Left ventricle myocardium inferior (tissue), 1 donor: Measurements from ENCODE around the gene OR10G8. TPM values are rescaled to one million over a fixed set of nuclear protein-coding genes. Genes with fewer than 3 reads are reported as not detected.
A peak's percentile ranks its signal among the peaks of the same experiment; 100 is the strongest.

Experiments used
- DNase-seq: peaks from one replicate; pipeline ENCODE4 v3.0.0-alpha.2; 2020
- H3K27ac ChIP-seq: fragments of 200-600 bp; replicated peaks from 2 replicates; pipeline ENCODE4 v1.8.0; 2021
- H3K27me3 ChIP-seq: fragments of 200-600 bp; 2 replicates; pipeline ENCODE4 v1.8.0; 2021; ENCODE audit warnings: low read depth
- H3K36me3 ChIP-seq: fragments of 200-600 bp; 2 replicates; pipeline ENCODE4 v1.8.0; 2021
- H3K4me1 ChIP-seq: fragments of 200-600 bp; 2 replicates; pipeline ENCODE4 v1.8.0; 2021
- H3K4me3 ChIP-seq: fragments of 200-600 bp; 2 replicates; pipeline ENCODE4 v1.8.0; 2021; ENCODE audit warnings: mild to moderate bottlenecking, moderate library complexity
- H3K9me3 ChIP-seq: fragments of 200-600 bp; replicated peaks from 2 replicates; pipeline ENCODE4 v1.8.0; 2021
- intact Hi-C: fragments of 100-400 bp; cut with micrococcal nuclease; formaldehyde crosslinking; loops from one replicate; pipeline ENCODE4 v1.11.0; 2022
- total RNA-seq: library from RNA; stranded (reverse); fragmentation: NEBNext Ultra II Directional; extraction: Animal tissue kit (Norgen Biotek cat#: 25700); gene quantifications from one replicate; pipeline ENCODE4 v1.2.1, GENCODE V29; 2021
- TF ChIP-seq, protein P1 (sequence below): fragments of 200-600 bp; IDR thresholded peaks from 2 replicates; pipeline ENCODE4 v1.8.0; 2021; ENCODE audit warnings: antibody characterized with exemption, mild to moderate bottlenecking, borderline replicate concordance
- donor health status: DM: no; HTN: yes; CAD: no; lungs with severe emphysema.

OR10G8 gene
- total RNA-seq, 1 donor from 2014 or later: not detected

GRCh38 chr11:124068601-124069110 is 42.1 kb downstream of the OR10G8 start:
- Histone ChIP-seq H3K4me3 (no peak overlapping the region), H3K27ac (no peak overlapping the region), H3K4me1 (no peaks in the 10 kb centered on the region), H3K36me3 (no peaks in the 10 kb centered on the region), H3K9me3 (no peaks in the 10 kb centered on the region), H3K27me3 (peaks cover 83% of the 10 kb centered on the region)
- no peak for DNase-seq
- intact Hi-C loops: no loop called here
- TF ChIP-seq, protein P1, sequence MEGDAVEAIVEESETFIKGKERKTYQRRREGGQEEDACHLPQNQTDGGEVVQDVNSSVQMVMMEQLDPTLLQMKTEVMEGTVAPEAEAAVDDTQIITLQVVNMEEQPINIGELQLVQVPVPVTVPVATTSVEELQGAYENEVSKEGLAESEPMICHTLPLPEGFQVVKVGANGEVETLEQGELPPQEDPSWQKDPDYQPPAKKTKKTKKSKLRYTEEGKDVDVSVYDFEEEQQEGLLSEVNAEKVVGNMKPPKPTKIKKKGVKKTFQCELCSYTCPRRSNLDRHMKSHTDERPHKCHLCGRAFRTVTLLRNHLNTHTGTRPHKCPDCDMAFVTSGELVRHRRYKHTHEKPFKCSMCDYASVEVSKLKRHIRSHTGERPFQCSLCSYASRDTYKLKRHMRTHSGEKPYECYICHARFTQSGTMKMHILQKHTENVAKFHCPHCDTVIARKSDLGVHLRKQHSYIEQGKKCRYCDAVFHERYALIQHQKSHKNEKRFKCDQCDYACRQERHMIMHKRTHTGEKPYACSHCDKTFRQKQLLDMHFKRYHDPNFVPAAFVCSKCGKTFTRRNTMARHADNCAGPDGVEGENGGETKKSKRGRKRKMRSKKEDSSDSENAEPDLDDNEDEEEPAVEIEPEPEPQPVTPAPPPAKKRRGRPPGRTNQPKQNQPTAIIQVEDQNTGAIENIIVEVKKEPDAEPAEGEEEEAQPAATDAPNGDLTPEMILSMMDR: no peak

- no peaks in the 10 kb centered on the region for H3K4me1 ChIP-seq
- H3K9me3 ChIP-seq: no peaks in the 10 kb centered on the region
- no peak overlapping the region for H3K27ac ChIP-seq
- no peaks in the 10 kb centered on the region for H3K36me3 ChIP-seq
- peak overlapping the region; percentile 29 for H3K4me3 ChIP-seq
- no peak for DNase-seq
- TF ChIP-seq, protein P1: peak; percentile 48
- peaks cover 91% of the 10 kb centered on the region for H3K27me3 ChIP-seq
- intact Hi-C loops: loop anchor here (5.0 kb wide), 1 partner anchor 518 kb away; no protein-coding TSS in a partner anchor
Observed at GRCh38 chr11:124069429-124070401, 43.1 kb downstream of the OR10G8 start.

DNA sequence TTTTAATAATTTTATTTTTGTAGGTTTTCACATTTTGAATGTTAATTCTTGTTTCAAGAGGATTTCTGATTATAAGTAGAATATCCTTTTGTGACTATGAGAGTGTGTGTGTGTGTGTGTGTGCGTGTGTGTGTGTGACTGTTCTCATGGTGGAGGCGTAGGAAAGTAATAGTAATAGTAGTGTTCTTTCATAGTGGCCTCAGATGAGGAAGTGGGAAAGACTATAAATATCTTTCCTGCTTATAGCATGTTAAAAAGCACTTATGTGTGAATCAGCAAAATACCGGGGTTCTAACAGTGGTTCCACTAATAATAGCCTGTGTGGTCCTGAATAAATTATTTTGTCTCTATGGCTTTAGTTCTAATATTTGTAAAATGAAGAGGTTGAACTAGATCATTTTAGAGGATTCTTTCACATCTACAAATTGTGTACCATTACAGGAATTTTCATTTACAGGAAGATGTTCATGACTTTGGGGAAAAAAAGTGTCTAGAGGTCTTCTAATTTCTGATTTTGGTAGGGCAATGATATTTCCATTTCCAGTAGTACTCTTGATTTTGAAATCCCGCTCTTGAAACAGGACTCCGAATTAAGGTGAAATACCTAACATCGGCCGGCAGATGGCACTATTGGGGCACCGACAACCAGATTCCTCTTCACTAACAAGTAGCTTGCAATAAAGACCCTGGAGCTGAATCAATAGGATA is 44.5 kb downstream of the OR10G8 start:
- Histone ChIP-seq H3K36me3 (no peaks in the 10 kb centered on the region), H3K27ac (no peak overlapping the region)
- peak; percentile 32 for DNase-seq

DNA sequence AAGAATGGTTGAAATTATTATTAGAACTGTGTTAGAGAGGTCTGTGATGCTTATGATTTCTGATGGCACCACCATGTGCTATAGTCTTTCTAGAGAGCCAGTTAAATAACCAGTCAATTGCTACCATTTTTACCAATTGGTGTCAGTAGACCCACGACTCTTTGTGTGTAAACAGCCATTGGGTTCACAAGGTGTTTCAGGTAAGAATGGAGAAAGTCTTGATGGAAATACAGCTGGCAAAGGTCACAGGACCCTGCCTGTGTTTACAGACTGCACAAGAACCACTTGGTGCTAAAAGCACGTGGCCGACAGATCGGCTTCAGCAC is 45.0 kb downstream of the OR10G8 start:
- no peak for DNase-seq
- Histone ChIP-seq H3K4me1 (peaks cover 9% of the 10 kb centered on the region), H3K36me3 (no peaks in the 10 kb centered on the region), H3K4me3 (no peak overlapping the region), H3K27ac (no peak overlapping the region), H3K27me3 (peaks cover 95% of the 10 kb centered on the region), H3K9me3 (no peaks in the 10 kb centered on the region)
- TF ChIP-seq, protein P1: peak; percentile 5
- intact Hi-C loops: loop anchor here (5.0 kb wide), 1 partner anchor 516 kb away; no protein-coding TSS in a partner anchor

More for the DNA sequence above, 44.5 kb downstream of the OR10G8 start:
- no peak overlapping the region for H3K4me3 ChIP-seq
- no peaks in the 10 kb centered on the region for H3K9me3 ChIP-seq
- TF ChIP-seq, protein P1: peak; percentile 83
- intact Hi-C loops: loop anchor here (5.0 kb wide), 1 partner anchor 516 kb away; no protein-coding TSS in a partner anchor
- H3K4me1 ChIP-seq: peaks cover 4% of the 10 kb centered on the region
- H3K27me3 ChIP-seq: peaks cover 95% of the 10 kb centered on the region

- Histone ChIP-seq H3K4me3 (no peak overlapping the region), H3K36me3 (no peaks in the 10 kb centered on the region), H3K9me3 (no peaks in the 10 kb centered on the region), H3K4me1 (peaks cover 10% of the 10 kb centered on the region), H3K27ac (no peak overlapping the region), H3K27me3 (peaks cover 95% of the 10 kb centered on the region)
- intact Hi-C loops: loop anchor here (5.0 kb wide), 1 partner anchor 515 kb away; no protein-coding TSS in a partner anchor
- no peak for DNase-seq
- TF ChIP-seq, protein P1: no peak
Observed at GRCh38 chr11:124072147-124072546, 45.5 kb downstream of the OR10G8 start.
